ENCODE measurements around the gene IRAK2.

The IRAK2 gene

DNA sequence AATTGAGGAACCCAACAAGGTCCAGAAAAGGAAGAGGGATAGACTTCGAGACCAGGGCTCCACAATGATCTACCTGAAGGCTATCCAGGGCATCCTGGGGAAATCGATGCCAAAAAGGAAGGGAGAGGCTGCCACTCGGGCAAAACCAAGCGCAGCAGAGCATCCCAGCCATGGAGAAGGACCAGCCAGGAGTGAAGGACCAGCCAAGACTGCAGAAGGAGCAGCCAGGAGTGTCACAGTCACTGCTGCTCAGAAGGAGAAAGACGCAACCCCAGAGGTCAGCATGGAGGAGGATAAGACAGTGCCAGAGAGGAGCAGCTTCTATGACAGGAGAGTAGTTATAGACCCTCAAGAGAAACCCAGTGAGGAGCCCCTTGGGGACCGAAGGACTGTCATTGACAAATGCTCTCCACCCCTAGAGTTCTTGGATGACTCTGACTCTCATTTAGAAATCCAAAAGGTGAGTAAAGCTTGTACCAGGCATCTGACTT, 95.5 kb downstream of the IRAK2 start:
- Histone ChIP-seq H2AFZ (ENCODE audit: low read length) (no peak overlapping the region), H3K4me1 (ENCODE audit: insufficient read depth, low read length, poor library complexity, severe bottlenecking) (peaks cover 24% of the 10 kb centered on the region), H4K20me1 (ENCODE audit: insufficient read depth, low read length, poor library complexity, severe bottlenecking) (peaks cover 41% of the 10 kb centered on the region), H3F3A (ENCODE audit: low read depth) (no peaks in the 10 kb centered on the region), H3K9me2 (replicated peaks; ENCODE audit: low read depth, low read length) (no peaks in the 10 kb centered on the region), H3K9ac (ENCODE audit: low read depth, low read length, poor library complexity, severe bottlenecking) (no peak overlapping the region), H3K27me3 (ENCODE audit: insufficient read depth, low read length, poor library complexity, severe bottlenecking) (no peaks in the 10 kb centered on the region), H3K4me2 (ENCODE audit: low read depth, low read length, poor library complexity, severe bottlenecking) (peak overlapping the region; percentile 33), H3K79me2 (ENCODE audit: insufficient read depth, low read length) (peaks cover 95% of the 10 kb centered on the region), H3K36me3 (ENCODE audit: insufficient read depth, low read length) (peaks cover 49% of the 10 kb centered on the region), H3K4me3 (ENCODE audit: low read length, poor library complexity, severe bottlenecking) (no peak overlapping the region), H3K9me3 (ENCODE audit: insufficient read depth, low read depth, low read length) (no peaks in the 10 kb centered on the region)
- TF ChIP-seq, protein P1, sequence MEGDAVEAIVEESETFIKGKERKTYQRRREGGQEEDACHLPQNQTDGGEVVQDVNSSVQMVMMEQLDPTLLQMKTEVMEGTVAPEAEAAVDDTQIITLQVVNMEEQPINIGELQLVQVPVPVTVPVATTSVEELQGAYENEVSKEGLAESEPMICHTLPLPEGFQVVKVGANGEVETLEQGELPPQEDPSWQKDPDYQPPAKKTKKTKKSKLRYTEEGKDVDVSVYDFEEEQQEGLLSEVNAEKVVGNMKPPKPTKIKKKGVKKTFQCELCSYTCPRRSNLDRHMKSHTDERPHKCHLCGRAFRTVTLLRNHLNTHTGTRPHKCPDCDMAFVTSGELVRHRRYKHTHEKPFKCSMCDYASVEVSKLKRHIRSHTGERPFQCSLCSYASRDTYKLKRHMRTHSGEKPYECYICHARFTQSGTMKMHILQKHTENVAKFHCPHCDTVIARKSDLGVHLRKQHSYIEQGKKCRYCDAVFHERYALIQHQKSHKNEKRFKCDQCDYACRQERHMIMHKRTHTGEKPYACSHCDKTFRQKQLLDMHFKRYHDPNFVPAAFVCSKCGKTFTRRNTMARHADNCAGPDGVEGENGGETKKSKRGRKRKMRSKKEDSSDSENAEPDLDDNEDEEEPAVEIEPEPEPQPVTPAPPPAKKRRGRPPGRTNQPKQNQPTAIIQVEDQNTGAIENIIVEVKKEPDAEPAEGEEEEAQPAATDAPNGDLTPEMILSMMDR (conservative IDR thresholded peaks at IDR 0.05; ENCODE audit: low read length): no peak
- TF ChIP-seq EZH2phosphoT487 (IDR thresholded peaks at IDR 0.05; ENCODE audit: borderline replicate concordance): no peak

DNA sequence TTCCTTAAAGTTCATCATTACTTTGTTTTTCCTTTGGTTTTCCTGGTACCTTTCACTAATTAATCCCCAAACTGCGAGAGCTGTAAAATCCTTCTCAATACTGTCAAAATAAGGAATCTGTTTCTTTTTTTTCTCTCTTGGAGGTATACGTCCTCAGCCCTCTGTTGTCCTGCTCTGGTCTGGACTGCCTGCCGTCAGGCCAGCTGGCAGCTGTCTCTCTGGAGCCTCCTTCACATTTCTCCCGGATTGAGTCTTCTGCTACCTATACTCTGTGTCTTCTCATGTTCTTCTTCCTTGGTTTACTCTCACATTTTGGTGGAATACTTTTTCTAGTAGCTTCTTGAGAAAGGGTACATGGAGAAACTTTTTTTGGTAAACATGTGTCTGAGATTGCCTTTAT, 97.3 kb downstream of the IRAK2 start:
- Histone ChIP-seq H3K9me2 (replicated peaks; ENCODE audit: low read depth, low read length) (no peaks in the 10 kb centered on the region), H3K36me3 (ENCODE audit: insufficient read depth, low read length) (peaks cover 63% of the 10 kb centered on the region), H2AFZ (ENCODE audit: low read length) (no peak overlapping the region), H3K27me3 (ENCODE audit: insufficient read depth, low read length, poor library complexity, severe bottlenecking) (no peaks in the 10 kb centered on the region), H4K20me1 (ENCODE audit: insufficient read depth, low read length, poor library complexity, severe bottlenecking) (peaks cover 47% of the 10 kb centered on the region), H3K4me3 (ENCODE audit: low read length, poor library complexity, severe bottlenecking) (no peak overlapping the region), H3K4me1 (ENCODE audit: insufficient read depth, low read length, poor library complexity, severe bottlenecking) (peaks cover 36% of the 10 kb centered on the region), H3F3A (ENCODE audit: low read depth) (no peaks in the 10 kb centered on the region), H3K79me2 (ENCODE audit: insufficient read depth, low read length) (peaks cover 96% of the 10 kb centered on the region), H3K4me2 (ENCODE audit: low read depth, low read length, poor library complexity, severe bottlenecking) (peak overlapping the region; percentile 33), H3K9ac (ENCODE audit: low read depth, low read length, poor library complexity, severe bottlenecking) (no peak overlapping the region), H3K9me3 (ENCODE audit: insufficient read depth, low read depth, low read length) (no peaks in the 10 kb centered on the region)
- TF ChIP-seq, protein P1 (conservative IDR thresholded peaks at IDR 0.05; ENCODE audit: low read length): no peak
- no peak for TF ChIP-seq EZH2phosphoT487 (IDR thresholded peaks at IDR 0.05; ENCODE audit: borderline replicate concordance)

DNA sequence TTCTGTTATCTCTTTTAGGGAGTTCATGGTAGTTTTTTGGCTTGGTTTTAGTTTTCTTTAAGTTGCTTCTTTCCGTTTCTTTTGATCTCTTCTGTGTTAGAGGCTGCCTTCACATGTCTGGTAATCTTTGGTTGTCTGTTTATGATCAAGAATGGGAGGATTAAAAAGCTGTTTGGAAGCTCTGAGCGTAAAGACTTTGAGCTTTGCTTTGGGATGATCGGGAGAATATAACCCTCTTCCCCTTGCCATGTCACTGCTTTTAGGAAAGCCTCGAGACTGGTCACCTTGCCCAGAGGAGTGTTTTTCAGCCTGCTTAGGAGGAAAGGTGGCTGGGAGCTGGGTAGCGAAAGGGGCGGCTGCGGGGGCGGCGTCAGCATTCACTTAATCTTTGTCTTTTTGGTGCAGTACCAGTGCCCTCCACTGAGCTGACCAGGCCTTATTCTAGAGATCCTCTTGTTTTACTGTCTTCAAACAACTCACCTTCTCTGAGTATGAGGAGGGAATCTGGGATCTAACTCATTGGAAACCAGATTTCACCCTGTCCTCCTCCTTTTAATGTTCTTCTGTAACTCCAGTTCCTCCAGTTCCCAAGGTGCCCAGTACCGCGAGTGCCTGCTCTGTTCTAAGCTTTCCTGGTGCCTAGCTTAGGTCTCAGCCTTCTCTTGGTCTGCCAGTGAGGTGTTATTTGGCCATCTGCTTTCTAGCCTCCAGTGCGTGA, 99.1 kb downstream of the IRAK2 start:
- Histone ChIP-seq H3F3A (ENCODE audit: low read depth) (no peaks in the 10 kb centered on the region), H3K4me1 (ENCODE audit: insufficient read depth, low read length, poor library complexity, severe bottlenecking) (peaks cover 39% of the 10 kb centered on the region), H3K36me3 (ENCODE audit: insufficient read depth, low read length) (peaks cover 74% of the 10 kb centered on the region), H3K9ac (ENCODE audit: low read depth, low read length, poor library complexity, severe bottlenecking) (peak overlapping the region; percentile 37), H3K79me2 (ENCODE audit: insufficient read depth, low read length) (peaks cover 99% of the 10 kb centered on the region), H3K9me2 (replicated peaks; ENCODE audit: low read depth, low read length) (no peaks in the 10 kb centered on the region), H4K20me1 (ENCODE audit: insufficient read depth, low read length, poor library complexity, severe bottlenecking) (peaks cover 59% of the 10 kb centered on the region), H3K4me2 (ENCODE audit: low read depth, low read length, poor library complexity, severe bottlenecking) (peak overlapping the region; percentile 51), H3K9me3 (ENCODE audit: insufficient read depth, low read depth, low read length) (no peaks in the 10 kb centered on the region), H2AFZ (ENCODE audit: low read length) (no peak overlapping the region), H3K4me3 (ENCODE audit: low read length, poor library complexity, severe bottlenecking) (peak overlapping the region; percentile 47), H3K27me3 (ENCODE audit: insufficient read depth, low read length, poor library complexity, severe bottlenecking) (no peaks in the 10 kb centered on the region)
- TF ChIP-seq, protein P1 (conservative IDR thresholded peaks at IDR 0.05; ENCODE audit: low read length): peak; percentile 62
- TF ChIP-seq EZH2phosphoT487 (IDR thresholded peaks at IDR 0.05; ENCODE audit: borderline replicate concordance): no peak
